NCI-H1105 treated with DMSO at 0.1 percent for 48 hours (cell line): Measurements from ENCODE around the gene MXRA8.
"Not testable (repeated sequence)": the region's sequence is repeated elsewhere in the genome, so short reads cannot be mapped to it uniquely, and the experiment has no call there.

ENCODE experiments used
- DNase-seq: peaks from one replicate; lab custom pipeline; 2025; lab: John Stamatoyannopoulos, UW

MXRA8 gene

DNA sequence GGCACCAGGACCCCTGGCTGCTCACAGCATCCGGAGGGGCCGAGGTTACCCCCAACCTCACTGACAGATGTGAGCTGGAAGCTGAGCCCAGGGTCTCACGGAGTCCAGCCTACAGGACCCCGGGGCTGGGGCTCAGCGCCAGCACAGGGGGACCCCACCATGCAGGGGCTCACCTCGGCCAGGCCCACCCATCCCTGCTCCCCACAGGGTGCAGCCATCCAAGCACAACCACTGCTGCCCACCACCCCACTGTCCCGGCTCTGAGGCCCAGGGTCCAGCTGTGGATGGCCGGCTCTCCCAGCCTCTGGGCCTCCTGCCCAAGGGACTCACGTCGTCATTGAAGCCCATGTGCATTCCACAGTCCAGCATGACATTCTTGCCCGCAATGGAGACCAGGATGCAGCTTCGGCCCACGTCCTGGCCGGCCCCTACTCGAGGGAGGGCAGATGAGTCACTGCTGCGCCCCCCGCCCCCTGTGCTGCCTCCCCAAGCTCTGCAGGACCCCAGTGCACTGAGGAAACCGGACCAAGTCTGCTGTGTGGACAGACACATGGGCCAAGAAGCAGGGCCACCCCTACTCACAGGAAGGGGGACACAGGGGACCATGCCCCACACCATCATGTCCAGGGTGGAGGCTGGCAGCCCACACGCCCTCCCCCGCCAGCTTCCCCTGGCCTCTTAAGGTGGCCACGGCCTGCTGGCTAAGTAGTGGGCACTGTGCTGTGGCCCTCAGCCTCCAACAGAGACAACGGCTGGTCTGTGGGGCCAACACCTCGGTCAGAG is 37.5 kb downstream of the MXRA8 start:
- no peak for DNase-seq

DNA sequence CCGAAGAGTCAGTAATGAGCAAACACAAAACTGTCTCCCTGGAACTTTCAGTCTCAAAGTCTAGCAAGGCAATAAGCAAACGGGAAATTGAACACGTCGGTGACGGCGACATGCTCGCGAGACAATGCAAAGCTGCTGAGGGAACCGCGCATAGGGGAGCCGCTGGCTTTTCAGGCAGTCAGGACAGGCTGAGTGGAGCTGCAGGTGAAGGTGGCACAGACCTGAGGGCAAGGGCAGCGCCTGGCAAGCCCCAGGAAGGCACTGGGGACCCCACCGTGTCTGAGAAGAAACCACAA is 38.8 kb downstream of the MXRA8 start:
- DNase-seq: no peak

DNA sequence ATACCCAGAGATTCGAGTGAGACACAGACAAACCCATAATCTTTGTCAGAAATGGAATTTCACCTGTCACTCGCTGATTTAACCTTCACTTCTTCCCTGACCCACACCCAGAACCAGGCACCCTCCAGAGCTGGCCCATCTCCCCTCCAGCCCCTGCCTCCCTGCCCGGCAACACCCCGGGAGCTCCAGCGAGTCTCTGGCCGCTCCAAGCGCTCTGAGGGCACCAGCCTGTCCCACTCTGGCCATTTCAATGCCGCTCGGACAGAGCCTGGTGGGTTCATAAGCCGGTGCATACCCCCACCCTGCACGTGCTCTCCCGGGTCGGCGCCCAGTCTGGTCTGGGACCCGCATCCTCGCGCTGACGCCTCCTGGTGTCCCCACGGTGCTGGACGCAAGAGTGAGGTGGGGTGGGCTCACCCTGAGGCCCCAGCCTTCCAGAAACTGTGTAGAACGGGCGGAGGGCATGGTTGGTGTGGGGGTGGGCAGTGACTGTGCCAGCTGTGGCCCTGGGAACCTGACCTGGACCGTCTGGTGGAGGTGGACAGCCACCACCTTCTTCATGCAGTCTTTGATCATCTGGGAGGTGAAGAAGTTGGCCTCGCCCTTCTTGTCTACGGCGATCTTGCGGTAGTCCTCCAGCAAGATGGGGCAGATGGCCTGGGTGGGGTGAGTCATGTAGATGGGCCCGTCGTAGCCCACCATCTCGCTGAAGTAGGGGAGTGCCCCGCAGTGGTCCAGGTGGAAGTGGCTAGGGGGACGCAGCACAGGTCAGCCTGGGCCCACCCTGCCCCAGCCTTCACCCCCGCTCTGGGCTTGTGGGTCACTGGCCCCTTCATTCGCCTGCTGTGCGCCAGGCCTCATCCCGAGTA is 39.3 kb downstream of the MXRA8 start:
- DNase-seq: no peak

DNA sequence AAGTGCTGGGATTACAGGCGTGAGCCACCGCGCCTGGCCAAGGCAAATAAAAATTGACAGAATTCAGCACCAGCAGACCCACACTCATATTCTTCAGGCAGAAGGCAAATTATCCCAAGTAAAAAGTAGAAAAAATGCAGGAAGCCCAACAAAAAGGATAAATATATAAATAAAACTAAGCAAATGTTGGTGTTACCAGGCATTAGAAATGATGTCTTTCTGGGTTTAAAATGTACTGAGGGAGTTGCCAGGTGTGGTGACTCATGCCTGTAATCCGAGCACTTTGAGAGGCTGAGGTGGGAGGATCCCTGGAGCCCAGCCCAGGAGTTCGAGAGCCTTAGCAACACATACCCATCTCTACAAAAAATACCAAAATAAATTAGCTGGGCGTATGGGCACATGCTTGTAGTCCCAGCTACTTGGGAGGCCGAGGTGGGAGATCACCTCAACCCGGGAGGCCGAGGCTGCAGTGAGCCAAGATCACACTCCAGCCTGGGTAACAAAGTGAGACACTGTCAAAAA is 40.2 kb downstream of the MXRA8 start:
- DNase-seq: peak; percentile 66

DNA sequence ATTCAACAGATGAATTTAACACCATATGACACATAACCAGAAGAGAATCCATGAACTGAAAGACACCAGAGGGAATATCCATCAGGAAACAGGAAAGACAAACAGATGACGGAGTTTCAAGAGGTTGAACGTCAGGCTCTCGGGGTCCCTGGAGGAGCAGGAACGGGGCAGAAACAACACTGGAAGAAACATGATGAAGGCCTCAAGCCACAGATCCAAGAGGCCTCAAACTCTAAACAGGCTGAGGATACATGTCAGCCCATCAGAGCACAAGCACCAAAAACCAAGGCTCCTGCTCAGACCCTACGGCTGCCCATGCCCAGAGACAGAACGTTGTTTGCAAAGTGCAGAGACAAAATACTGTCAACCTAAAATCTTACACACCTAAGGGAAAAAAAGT is 40.9 kb downstream of the MXRA8 start:
- DNase-seq: no peak

DNA sequence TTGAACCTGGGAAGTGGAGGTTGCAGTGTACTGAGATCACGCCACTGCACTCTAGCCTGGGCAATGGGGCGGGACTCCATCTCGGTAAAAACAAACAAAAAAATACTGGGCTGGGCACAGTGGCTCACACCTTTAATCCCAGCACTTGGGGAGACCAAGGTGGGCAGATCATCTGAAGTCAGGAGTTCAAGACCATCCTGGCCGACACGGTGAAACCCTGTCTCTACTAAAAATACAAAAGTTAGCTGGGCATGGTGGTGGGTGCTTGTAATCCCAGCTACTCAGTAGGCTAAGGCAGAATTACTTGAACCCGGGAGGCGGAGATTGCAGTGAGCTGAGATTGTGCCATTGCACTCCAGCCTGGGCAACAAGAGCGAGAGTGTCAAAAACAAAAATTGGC is 42.2 kb downstream of the MXRA8 start:
- DNase-seq: not testable (repeated sequence)

DNA sequence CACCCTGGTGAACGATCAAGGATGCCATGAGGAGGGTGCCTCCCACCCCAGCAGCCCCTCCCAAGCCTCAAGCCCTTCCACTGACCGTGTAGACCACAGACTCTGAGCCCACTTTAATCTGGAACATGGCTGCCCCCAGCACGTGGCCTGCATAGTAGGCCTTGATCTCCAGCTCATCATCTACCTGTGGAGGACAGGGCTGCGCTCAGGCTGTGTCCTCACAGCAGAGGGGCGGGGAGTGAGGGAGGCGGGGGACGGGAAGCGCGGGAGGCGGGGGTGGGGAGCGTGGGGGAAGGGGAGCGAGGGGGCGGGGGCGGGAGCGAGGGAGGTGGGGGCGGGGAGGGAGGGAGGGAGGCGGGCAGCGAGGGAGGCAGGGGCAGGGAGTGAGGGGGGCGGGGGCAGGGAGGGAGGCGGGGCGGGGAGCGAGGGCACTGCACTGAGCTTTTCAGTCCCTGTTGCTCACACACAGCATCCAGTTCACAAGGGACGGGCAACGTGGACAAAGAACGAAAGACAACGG is 42.9 kb downstream of the MXRA8 start:
- no peak for DNase-seq

DNA sequence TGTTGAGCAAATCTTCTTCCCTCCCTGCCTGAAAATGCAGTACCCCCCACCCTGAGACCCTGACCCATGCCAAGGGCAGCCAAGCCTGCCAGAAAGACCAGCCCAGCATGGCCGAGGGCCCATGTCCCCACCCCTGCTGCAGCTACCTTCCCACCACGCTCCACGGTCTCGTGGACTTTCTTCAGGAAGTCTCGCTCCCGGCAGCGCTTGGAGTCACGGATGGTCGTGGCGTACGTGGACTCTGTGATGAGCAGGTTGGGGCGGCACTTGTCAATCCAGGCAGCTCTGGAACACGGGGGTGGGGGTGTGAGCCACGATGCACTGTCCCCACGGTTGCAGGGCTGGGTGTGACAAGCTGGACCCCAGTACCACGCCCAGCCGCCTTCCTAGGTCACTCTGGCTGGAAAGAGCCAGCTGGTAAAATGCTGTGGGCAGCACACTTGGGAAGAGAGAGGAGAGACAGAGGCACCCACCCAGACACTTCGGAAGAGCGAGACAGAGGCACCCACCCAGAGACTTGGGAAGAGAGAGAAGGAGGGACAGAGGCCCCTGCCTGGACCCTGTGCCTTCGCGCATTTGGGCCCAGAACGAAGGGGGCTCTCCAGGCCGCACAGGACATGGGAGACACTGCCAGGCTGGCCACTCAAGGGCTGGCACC is 43.5 kb downstream of the MXRA8 start:
- no peak for DNase-seq

DNA sequence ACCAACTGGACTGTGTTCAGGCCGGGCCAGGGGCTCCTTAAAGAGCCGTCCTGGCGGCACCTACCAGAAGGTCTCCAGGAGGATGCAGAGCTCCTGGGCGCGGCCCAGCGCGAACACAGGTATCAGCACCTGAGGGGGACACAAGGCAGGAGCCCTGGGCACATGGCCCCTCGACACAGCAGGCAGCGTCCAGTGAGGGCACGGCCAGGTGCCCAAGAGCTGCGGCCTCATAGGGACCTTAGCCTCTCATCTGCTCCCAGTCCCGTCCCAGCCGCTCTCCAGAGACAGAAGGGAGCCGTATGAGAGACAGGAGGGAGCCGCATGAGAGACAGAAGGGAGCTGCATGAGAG is 44.1 kb downstream of the MXRA8 start:
- DNase-seq: no peak

DNA sequence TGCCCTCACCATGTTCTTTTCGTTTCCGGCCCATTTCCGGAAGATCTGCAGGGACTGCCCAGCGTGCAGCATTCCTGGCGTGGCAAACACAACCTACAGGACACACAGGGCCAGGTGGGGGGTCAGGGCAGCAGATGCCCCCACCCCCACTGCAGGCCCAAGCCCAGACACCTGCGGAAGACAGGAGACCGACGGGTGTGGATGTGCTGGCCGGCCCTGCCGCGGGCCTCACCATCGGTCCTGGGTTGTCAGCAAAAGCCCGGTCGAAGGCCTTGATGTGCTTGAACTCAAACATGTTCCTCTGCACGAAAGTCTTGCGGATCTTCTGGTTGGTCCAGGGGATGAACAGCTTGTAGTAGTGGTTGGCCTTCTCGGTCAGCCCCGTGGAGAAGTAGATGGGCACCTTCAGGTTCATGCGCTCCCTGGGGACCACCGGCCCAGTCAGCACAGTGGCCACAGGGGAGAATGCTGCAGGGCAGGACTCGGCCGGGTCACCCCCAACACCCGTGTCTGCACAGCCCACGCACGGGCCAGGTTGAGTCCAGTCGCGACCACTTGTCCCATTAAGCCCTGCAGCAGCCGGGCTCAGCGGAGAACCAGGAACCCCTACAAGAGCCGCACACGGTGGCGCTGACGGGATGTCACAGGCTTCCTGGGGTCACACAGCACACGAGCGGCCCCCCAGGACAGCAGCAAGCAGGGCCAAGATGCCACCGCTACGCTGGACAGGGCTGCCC is 44.7 kb downstream of the MXRA8 start:
- no peak for DNase-seq

DNA sequence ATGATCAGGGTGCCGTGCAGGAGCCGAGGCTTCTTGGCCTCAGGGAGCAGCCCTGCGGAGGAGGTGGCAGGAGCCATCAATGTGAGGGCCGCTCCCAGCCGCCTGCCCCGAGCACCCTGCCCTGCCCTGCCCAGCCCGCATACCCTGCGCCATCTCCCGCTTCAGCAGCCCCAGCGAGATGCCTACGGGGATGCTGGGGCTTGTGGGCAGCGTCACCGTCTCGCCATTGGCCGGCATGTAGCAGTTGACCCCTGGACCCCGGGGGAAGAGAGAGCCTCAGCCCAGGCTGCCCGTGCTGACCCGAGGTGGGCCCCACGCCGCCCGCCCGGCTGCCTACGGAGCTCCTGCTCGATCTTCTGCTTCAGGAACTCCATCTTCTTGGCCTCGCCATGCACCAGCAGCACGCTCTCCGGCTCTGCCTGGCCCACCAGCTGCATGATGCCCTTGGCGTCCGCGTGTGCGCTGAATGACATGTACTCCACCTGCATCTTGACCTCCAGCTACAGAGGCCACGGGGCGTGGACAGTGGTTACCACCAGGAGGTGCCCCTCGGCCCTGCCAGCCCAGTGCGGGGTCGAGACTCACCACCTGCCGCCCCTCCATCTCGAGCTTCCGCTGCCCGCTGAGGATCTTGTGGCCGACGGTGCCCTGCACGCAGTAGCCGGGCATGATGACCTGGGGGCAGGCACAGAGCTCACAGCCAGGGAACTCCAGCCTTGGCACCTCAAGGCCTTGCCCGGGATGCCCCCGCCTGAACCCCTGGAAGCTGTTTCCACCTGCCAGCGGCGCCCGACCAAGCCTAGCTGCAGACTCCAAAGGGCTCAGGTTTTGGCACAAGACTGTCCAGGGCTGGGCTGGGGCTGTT is 45.7 kb downstream of the MXRA8 start:
- DNase-seq: no peak

DNA sequence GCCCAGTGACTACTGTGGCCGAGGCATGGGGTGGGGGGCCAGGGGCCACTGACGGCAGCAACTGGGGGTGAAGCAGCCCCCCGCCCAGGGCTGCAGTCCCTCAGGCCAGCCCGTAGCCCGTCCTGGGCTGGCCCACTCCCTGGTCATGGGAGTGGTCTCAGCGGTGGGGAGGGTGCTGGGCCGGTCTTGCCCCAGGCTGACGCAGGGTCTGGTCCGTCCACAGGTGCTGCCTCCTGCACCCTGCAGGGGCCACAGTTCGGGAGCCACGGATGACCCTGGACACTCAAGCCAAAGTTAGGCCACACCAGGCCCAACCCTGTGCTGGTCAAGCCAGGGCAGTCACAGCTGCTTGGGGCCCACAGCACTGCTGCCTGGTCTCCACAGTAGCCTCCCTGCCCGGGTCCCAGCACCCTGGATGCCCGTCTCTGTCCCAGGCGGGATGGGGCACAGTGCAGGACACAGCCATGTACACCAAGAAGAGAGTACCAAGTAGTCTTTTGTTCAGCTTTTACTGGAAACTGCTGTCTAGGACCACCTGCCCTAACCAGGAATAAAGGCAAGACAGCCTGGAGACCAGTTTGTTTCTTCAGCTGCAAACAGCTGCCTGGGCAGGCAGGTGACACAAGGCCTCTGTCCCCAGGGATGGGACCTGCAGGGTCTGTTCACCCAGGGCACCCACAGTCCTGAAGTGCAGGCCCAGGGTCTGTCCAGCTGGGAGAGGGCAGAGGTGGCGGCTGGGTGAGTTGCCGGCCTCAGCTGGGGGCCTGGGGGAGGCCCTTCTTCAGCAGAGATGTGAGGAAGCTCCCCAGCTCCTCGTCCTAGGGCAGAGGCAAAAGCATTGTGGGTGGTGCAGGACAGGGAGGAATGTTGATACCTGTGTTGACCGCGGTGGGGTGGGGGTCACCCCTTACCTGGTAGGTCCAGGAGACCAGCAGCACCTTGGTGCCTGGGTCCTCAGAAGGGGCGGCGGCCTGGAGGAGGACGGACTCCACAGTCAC is 46.9 kb downstream of the MXRA8 start:
- no peak for DNase-seq

DNA sequence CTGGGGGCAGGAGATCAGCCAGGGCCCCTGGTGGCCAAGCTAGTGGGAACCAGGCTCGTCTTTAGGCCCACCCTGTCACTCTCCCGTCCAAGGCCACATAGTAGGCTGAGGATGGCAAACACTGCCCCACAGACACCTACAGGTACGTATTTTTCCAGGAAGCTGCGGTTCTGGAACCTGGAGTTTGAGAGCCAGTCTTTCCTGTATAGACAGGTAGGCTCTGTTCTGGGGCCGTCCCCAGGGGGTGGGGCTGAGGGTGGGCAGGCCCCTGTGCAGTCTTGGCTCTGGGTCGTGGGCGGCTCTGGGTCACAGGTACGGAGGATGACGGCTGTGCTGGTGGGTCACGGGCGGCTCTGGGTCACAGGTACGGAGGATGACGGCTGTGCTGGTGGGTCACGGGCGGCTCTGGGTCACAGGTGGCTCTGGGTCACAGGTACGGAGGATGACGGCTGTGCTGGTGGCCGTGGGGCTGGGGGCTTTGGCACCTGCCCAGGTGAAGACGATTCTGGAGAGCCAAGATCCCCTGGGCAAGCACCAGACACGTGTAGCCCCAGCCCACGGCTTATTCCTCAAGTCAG is 47.8 kb downstream of the MXRA8 start:
- DNase-seq: no peak

DNA sequence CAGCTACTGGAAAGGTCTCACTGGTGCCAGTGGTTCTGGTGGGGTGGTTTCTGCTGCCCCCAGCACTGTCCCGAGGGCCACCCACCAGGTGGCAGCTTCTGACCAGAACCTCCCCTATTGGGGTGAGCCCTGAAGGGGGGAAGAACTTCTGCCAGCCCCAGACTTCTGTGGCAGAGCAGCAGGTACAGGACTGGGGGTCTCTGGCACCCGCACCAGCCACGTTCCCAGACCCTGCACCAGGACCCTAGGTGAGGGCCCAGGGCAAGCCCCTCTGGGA is 48.3 kb downstream of the MXRA8 start:
- DNase-seq: no peak

DNA sequence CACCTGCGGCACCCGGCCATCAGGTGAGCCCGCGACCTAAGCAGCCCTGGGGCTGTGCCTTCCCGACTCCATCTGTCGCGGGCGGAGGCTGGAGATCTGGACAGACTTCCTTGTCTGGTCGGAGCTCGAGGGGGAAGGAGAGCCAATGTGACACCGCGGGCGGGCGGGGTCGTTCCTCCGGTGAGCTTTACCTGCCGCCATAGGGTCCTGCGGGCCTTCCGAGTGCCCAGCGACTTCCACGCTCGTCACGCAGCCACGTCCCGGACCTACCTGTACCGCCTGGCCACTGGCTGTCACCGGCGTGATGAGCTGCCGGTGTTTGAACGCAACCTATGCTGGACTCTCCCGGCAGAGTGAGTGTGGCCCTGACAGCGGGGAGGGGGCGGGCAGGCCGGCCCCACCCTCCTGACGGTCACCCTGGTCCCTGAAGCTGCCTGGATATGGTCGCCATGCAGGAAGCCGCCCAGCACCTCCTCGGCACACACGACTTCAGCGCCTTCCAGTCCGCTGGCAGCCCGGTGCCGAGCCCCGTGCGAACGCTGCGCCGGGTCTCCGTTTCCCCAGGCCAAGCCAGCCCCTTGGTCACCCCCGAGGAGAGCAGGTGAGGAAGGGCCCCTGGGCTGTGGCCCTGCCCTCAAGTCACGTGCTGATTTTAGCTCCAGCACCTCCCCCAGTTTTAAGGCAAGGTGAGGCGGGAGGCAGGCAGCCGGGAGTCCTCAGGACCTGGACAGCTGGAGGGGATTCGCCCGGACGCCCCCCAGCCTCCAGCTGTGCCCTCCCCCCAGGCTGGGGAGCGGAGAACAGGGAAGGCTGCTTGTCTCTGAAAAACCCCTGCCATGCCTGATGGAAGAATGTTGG is 48.9 kb downstream of the MXRA8 start:
- DNase-seq: peak; percentile 17

DNA sequence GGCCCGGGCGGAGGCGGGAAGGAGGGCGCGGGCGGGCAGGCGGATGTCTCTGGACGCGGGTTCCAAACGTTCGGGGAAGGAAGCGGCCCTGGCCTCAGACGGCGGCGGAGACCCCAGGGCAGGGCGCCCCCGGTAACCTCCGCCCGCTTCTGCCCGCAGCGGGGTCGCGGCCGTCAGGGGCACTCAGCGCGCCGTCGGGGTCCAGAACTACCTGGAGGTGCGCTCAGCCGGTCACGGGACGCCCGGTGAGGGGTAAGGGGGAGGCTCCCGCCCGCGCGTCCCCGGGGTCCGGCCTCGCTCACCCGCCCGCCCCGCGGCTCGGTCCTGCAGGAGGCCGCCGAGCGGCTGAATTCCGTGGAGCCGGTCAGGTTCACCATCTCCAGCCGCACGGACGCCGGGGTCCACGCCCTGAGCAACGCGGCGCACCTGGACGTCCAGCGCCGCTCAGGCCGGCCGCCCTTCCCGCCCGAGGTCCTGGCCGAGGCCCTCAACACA is 49.6 kb downstream of the MXRA8 start:
- DNase-seq: no peak

DNA sequence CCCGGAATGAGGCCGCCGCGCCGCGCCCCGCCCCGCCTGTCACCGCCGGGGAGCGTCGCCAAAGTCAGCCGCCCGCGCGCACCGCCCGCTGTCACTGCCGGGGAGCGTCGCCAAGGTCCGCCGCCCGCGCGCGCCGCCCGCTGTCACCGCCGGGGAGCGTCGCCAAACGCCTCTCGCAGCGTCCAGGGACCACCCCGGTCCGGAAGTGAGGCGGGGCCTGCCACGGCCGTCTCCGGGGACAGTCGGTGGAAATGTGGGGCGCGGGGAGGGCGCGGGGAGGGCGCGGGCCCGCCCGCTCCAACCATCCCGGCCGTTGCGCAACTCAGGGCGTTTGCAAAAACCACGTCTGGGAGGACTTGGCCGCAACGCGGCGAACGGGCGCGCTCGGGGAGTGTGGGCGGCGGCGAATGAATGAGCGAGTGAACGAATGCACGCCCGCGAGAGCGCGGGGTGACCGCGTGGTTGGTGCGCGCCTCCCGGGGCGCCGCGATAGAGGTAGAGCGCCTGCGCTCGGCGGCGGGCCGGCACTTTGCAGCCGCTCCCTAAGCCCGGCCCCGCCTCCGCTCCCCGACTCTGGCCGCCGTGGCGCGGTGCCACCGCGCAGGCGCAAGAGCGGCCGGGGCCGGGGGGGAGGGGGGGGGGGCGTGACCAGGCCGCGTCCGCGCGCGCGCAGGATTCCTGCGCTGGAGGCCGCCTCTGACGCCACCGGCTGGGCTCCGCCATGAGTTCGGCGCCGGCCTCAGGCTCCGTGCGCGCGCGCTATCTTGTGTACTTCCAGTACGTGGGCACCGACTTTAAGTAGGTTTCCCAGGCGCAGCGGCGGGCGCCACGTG is 50.2 kb downstream of the MXRA8 start, which contains the start of the genes ACAP3 and PUSL1:
Gene ACAP3, minus strand, starts transcription at position 8 of the 833 bp plus-strand sequence. CDS start 115 bp downstream, outside the sequence.
Gene PUSL1, plus strand, starts transcription at position 675 of the 833 bp plus-strand sequence. Its CDS starts 47 bp downstream, at position 722.
- DNase-seq: peak; percentile 82
